Pulmonary artery endothelial cell (primary cell): ENCODE data around the gene IFNL3. TPM values are rescaled to one million over a fixed set of nuclear protein-coding genes. Genes with fewer than 3 reads are reported as not detected.
"Not testable (repeated sequence)": the region's sequence is repeated elsewhere in the genome, so short reads cannot be mapped to it uniquely, and the experiment has no call there.

Experiments used
- DNase-seq: peaks from one replicate; pipeline ENCODE4 v3.0.0-alpha.2; 2011; ENCODE audit warnings: low read depth, low spot score
- total RNA-seq: library from RNA; depleted of rRNA; stranded (reverse); fragments of >200 nt; gene quantifications from 2 replicates; pipeline ENCODE4 v1.2.3, GENCODE V29; 2014

Gene IFNL3
- total RNA-seq, result not detected in 2 replicates

DNA sequence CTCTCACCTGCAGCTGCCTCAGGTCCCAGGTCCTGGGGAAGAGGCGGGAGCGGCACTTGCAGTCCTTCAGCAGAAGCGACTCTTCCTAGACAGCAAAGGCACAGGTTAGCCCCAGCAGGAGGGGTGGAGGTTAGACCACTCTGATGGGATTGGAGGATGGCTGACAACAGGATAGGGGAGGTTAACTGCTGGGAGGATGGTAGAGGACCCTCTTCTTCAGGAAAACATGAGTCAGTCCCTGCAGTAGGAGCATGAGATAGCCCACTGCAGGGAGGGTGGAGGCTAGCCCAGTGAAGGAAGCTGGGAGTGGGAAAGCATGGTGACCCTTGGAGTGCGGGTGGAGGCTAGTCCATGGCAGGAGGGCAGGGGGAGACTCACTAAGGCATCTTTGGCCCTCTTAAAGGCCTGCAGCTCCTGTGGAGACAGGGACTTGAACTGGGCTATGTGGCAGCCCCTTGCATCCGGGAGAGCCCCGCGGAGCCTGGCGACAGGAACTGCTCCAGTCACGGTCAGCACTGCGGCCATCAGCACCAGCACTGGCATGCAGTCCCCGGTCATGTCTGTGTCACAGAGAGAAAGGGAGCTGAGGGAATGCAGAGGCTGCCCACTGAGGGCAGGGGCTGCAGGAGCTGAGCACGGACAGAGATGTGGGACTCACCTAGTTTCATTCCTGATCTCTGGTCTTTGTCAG, at the start of gene IFNL3:
Gene IFNL3, minus strand, starts transcription at position 597 of the 691 bp plus-strand sequence. Its CDS starts 39 bp downstream, at position 558.
- not testable (repeated sequence) for DNase-seq

DNA sequence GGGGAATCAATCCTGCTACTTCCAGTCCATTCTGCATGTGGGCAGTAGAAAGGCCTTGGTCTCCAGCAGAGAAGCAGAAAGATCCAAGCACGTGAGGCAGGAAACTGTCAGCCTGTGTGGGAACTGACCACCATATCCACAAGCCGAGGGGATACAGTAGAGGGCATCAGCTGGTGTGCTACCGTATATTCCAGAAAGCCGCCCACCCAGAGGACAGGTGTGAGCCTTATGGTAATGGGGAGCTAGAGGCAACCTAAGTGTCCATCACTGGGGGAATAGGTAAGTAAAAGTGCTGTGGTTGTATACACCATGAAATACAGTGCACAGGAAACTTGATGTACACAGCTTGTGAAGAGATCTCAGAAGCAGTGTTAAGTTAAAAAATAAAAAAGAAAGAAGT, 48.6 kb upstream of the IFNL3 start:
- DNase-seq, result no peak

DNA sequence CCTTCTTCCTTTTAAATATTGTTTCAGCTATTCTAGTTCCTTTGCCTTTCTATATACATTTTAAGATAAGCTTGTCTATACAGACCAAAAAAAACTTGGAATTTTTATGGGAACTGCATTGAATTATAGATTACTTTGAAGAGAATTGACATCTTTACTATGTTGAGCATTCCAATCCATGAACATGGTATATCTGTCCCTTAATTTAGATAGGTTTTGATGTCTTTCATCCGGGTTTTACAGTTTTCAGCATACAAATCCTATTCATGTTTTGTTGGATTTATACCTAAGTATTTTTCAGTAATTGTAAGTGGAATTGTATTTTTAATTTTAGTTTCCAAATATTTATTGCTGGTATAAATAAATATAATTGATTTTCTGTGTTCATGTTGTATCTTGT, 39.2 kb upstream of the IFNL3 start:
- no peak for DNase-seq

DNA sequence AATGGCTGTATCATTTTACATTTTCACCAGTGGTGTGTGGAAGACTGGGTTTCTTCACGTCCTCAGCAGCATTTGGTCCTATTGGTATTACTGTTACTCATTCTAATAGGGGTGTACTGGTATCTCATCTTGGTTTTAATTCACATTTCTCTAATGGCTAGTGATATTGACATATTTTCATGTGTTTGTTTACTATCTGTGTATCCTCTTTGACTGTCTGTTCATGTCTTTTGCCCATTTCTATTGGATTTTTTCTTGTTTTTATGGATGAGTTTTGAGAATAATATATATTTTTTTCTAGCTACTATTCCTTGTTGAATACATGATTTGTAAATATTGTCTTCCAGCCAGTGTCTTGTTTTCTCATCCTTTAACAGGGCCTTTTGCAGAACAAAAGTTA, 37.2 kb upstream of the IFNL3 start:
- no peak for DNase-seq

GRCh38 chr19:39277598-39277997, 32.8 kb upstream of the IFNL3 start:
- no peak for DNase-seq

DNA sequence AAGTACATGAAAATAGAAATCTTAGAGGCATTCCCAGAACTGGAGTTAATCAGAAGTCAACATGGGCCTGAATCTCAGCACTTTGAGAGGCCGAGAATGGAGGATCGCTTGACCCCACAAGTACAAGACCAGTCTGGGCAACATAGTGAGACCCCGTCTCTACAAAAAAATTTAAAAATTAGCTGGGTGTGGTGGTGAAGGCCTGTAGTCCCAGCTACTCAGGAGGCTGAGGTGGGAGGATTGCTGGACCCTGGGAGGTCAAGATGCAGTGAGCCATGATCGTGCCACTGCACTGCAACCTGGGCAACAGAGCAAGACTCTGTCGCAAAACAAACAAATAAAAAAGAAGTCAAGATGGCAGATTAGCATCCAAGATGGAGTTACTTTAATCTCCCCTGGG, 31.9 kb upstream of the IFNL3 start:
- DNase-seq, result no peak

- no peak for DNase-seq
These were observed 30.8 kb upstream of the IFNL3 start for GRCh38 chr19:39275578-39275977.

DNA sequence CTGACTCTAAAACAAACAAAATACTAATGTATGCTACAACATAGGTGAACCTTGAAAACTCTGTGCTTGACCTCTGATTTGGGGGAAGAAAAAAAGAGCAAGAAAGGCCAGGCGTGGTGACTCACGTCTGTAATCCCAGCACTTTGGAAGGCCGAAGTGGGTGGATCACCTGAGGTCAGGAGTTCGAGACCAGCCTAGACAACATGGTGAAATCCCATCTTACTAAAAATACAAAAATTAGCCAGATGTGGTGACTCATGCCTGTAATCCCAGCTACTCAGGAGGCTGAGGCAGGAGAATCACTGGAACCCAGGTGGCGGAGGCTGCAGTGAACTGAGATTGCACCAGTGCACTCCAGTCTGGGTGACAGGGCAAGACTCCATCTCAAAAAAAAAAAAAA, 29.1 kb upstream of the IFNL3 start:
- not testable (repeated sequence) for DNase-seq

DNA sequence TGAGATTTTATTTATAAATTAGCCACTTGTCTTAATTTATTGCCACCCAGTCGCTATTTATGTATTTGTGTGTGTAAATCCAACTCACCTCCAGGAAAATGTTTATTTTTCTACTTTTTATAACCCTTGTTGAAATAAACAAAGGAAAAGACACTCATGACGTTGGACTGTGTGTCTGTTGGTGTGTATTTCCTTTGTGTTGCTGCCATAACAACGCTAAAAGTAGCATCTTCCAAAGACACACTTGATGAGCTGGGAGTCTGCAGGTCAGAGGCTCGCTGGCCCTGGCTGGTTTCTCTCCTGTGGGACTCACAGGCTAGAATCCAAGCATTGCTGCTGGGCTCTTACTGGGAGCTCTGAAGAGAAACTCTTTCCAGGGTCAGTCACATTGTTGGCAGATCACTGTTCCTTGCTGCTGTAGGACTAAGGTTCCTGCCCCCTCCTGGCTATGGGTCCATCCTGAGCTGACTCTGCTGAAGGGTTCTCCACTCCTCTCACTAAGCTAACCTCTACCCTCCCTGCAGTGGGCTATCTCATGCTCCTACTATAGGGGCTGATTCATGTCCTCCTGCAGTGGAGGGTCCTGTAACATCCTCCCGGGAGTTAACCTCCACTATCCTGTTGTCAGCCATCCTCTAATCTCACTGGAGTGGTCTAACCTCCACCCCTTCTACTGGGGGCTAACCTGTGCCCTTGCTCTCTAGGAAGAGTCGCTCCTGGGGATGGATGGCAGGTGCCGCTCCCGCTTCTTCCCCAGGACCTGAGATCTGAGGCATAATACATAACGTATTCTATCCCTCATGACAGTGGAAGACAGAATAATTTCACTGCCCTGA, 25.4 kb upstream of the IFNL3 start:
- no peak for DNase-seq

DNA sequence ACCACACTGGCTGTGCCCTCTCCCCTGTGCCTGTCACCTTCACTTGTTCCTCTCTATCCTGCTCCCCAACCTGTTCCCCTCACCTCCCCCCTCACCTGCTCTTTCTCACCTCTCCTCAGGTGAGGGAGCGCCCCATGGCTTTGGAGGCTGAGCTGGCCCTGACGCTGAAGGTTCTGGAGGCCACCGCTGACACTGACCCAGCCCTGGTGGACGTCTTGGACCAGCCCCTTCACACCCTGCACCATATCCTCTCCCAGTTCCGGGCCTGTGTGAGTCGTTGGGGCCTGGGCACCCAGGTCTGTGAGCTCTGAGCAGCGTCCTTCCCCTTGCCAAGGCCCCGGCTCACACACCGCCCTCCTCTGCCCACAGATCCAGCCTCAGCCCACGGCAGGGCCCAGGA, 24.6 kb upstream of the IFNL3 start:
- not testable (repeated sequence) for DNase-seq

DNA sequence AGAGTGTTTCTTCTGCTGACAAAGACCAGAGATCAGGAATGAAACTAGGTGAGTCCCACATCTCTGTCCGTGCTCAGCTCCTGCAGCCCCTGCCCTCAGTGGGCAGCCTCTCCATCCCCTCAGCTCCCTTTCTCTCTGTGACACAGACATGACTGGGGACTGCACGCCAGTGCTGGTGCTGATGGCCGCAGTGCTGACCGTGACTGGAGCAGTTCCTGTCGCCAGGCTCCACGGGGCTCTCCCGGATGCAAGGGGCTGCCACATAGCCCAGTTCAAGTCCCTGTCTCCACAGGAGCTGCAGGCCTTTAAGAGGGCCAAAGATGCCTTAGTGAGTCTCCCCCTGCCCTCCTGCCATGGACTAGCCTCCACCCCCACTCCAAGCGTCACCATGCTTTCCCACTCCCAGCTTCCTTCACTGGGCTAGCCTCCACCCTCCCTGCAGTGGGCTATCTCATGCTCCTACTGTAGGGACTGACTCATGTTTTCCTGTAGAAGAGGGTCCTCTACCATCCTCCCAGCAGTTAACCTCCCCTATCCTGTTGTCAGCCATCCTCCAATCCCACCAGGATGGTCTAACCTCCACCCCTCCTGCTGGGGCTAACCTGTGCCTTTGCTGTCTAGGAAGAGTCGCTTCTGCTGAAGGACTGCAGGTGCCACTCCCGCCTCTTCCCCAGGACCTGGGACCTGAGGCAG, 23.9 kb upstream of the IFNL3 start:
- DNase-seq, result not testable (repeated sequence)

- DNase-seq, result not testable (repeated sequence)
These were observed 23.3 kb upstream of the IFNL3 start, which contains the start of gene IFNL2 for GRCh38 chr19:39268085-39268484. IFNL2 (plus strand) TSS chr19:39268396; CDS start chr19:39268569, 173 bp downstream.

GRCh38 chr19:39265321-39265916, 20.6 kb upstream of the IFNL3 start:
- DNase-seq, result no peak

DNA sequence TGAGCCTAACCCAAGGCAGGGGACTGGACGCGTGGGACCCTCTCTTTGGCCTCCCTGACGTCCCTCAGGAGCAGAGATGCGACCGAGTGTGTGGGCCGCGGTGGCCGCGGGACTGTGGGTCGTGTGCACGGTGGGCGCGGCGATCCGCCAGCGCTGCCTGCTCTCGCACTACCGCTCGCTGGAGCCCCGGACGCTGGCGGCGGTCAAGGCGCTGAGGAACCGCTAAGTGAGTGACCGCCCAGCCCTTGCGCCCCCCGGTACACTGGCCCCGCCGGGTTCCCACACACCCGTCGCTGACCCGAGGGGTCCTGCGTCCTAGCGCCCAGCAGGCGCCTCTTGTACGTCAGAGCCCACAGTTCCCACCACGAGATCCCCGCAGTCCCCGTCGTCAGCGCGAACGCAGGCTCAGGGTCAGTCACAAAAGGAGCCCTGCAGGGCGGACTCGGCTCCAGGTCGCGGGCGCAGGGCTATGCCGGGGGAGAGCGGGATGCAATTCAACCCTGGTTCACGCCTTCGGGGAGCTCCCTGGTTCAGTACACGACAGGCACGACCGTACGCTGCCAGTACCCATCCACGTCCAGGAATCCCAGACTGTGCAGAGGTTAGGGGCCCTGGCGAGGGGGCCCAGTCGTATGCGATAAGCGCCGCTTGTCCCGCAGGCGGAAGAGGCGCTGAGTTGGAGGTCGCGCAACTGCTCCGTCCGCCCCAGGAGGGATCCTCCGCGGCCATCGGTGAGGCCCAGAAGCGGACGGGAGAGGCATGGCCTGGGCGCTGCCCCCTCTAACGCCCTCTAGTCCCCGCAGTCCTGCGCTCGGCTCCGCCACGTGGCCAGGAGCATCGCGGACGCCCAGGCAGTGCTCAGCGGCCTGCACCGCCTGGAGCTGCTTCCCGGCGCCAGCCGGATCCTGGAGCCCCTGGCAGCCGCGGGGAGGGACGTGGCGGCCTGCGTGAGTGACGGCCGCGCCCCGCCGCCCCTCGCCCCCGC, 19.8 kb upstream of the IFNL3 start:
- DNase-seq, result no peak

- no peak for DNase-seq
These were observed 19.1 kb upstream of the IFNL3 start for GRCh38 chr19:39263912-39264305.

DNA sequence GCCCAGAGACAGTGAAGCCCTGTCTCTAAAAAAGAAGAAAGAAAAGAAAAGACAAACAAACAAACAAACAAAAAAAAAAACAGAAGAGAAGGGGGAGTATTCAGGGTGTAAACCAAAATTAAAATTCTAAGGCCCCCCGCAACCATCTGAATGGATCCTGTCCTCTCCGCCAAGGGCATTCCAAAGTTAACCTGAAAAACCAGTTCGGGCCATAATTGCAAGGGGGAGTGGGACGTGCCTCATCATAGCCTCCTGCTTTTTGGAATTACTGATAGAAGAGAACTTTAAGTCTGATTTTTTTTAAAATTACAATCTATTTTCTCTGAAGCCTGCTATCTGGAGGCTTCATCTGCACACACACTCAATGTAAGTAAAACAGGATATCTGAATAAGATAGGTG, 17.7 kb upstream of the IFNL3 start:
- no peak for DNase-seq

- no peak for DNase-seq
These were observed 16.9 kb upstream of the IFNL3 start for GRCh38 chr19:39261704-39262103.

- DNase-seq, result no peak
These were observed 12.4 kb upstream of the IFNL3 start for GRCh38 chr19:39257227-39257626.

DNA sequence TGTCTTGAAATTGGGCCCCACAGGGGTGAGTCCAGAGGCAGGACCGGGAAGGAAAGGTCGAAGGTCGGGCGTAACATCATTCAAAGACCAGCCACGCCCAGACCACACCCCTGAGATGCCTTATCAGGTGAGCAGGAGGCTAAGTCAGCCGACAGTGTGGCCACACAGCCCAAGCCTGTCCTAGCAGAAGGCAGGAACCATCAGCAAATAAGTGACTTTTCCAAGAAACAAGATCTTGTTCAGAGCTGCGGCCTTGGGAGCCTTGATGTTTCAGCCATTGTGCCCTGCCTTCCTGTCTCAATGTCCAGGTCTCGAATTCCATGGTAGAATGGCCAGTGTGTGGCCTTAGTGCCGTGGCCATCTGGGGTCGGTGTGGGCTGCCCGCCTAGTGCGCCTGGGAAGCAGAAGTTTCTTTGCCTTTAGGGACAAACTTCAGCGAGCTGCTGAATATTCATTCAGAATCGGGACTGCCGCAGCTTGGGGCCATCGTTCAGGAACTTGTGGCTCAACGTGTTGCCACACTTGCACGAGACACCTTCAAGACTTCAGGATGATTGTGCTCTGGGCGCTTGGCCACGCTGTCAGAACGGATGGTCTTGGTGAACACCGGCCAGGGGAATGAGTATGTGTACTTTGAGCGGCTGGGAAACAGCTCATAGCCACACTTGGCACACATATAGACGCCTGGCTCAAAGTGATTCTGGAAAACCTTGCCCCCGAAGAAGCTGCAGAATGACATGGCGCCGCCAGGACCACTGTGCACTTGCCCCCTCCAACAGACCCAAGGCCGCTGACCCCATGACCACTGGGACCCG, 9.9 kb upstream of the IFNL3 start:
- no peak for DNase-seq
